ENCODE data around the gene UBQLN1. TPM values are rescaled to one million over a fixed set of nuclear protein-coding genes. Genes with fewer than 3 reads are reported as not detected.
"Not testable (repeated sequence)": the region's sequence is repeated elsewhere in the genome, so short reads cannot be mapped to it uniquely, and the experiment has no call there.

The UBQLN1 gene
- 85.2 TPM for total RNA-seq
- long read RNA-seq, full-length matches to known transcripts: 43 of 54 reads
- long read RNA-seq, partial matches to known transcripts: 3 of 54 reads
- long read RNA-seq, other reads (novel, unspliced or antisense): 8 of 54 reads

GRCh38 chr9:83707768-83708514 is at the start of gene UBQLN1:
UBQLN1 (minus strand) TSS chr9:83707958; CDS start chr9:83707679, 279 bp downstream.
- intact Hi-C loops (cut with micrococcal nuclease): no loop called here
- DNase-seq (peak; percentile 96), ATAC-seq (peak; percentile 97)

DNA sequence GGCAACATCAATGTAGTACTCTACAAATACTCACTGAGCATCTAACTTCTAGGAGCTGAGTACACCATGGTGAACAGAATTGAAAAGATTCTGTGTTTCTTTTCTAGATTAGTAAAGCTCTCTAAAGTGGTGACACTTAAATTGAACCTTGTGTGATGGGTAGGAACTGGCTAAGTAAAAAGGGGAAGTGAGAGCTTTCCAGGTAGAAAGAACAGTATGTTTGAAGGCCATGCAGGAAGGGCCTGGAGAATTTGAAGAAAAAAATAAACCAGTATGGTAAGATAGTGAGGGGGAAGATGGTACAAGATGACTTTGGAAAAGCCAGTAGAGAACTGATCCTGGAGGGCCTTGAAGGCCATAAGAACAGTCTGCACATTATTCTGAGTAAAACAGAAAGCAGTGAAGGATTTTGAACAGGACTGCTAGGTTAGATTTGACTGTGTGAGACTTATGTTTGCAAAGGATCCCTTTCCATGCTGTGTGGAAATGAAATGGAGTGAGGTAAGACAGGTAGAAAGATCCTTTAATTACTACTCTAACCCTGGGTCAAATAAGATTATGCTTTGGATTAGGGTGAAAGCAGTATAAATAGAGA is 46.7 kb upstream of the UBQLN1 start:
- DNase-seq (no peak), ATAC-seq (no peak)
- intact Hi-C loops (cut with micrococcal nuclease): no loop called here

- intact Hi-C loops (cut with micrococcal nuclease): no loop called here
- ATAC-seq: no peak
- DNase-seq: no peak
These were observed 41.9 kb upstream of the UBQLN1 start for GRCh38 chr9:83749706-83750105.

DNA sequence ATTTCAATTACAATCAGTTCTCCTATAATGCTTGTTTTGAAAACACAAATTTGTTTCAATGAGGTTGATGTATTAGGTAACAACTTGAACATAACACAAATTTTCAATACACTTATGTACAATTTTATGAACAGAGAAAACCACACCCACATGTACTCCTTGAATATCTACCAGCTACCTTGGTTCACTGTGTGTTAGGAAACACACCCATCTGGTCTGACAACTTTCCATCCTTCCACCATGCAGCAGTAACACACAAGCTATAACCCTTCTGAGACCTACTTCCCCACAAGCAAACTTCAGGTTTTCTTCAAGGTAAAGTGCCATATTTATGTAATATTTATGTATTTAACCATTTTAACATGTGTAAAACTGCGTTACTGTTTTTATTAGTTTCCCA is 36.4 kb upstream of the UBQLN1 start:
- ATAC-seq (no peak), DNase-seq (no peak)
- intact Hi-C loops (cut with micrococcal nuclease): no loop called here

GRCh38 chr9:83733739-83734138 is 26.0 kb upstream of the UBQLN1 start:
- intact Hi-C loops (cut with micrococcal nuclease): no loop called here
- DNase-seq (no peak), ATAC-seq (no peak)

- ATAC-seq; intact Hi-C loops (cut with micrococcal nuclease); DNase-seq: not testable (repeated sequence)
These were observed 21.0 kb upstream of the UBQLN1 start for GRCh38 chr9:83728591-83729368.

- no peak for DNase-seq
- no peak for ATAC-seq
- intact Hi-C loops (cut with micrococcal nuclease): no loop called here
These were observed 16.7 kb upstream of the UBQLN1 start for GRCh38 chr9:83724436-83724835.

GRCh38 chr9:83722726-83723495 is 15.2 kb upstream of the UBQLN1 start:
- intact Hi-C loops (cut with micrococcal nuclease): no loop called here
- no peak for DNase-seq
- no peak for ATAC-seq

DNA sequence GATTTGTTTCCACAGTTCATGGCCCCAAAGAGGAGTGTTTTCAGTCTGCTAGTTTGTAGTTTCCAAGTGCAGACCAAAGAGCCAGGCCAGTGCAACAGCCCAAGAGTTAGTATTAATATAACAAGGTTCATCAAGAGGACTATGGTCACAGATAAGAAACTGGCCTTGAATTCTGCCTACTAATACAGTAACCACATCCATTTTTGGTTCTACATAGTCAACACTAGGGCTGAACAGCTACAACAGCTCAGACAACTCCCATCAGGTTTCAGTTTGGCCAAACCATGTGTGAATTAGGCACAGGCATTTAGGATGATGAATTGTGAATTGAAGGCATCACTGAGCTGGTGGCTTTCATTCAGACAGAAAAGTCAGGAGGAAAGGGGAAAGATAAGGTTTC is 13.8 kb upstream of the UBQLN1 start:
- DNase-seq (no peak), ATAC-seq (no peak)
- intact Hi-C loops (cut with micrococcal nuclease): no loop called here

- ATAC-seq: no peak
These were observed 8.0 kb upstream of the UBQLN1 start for GRCh38 chr9:83715794-83716193.

GRCh38 chr9:83715221-83715620 is 7.5 kb upstream of the UBQLN1 start:
- intact Hi-C loops (cut with micrococcal nuclease): no loop called here
- ATAC-seq: no peak
- DNase-seq: no peak

More at GRCh38 chr9:83715794-83716193, 8.0 kb upstream of the UBQLN1 start:
- no peak for DNase-seq
- intact Hi-C loops (cut with micrococcal nuclease): no loop called here

DNA sequence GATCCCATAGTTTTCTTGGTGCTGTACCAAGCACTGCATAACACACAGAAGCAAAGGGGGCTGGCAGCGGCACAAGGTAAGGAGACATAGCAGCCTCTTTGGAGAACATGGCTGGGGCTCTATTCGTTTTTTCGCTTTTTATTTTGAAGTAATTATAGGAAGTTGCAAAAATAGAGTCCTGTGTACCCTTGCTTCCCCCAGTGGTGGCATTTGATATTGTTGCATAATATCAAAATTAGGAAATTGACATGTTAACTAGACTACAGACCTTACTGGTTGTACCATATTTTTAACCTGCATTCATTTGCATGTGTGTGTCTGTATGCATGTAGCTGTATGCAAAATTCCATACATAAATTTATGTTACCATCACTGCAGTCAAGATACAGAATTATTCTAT is 6.6 kb upstream of the UBQLN1 start:
- no peak for ATAC-seq
- DNase-seq: no peak
- intact Hi-C loops (cut with micrococcal nuclease): no loop called here

GRCh38 chr9:83708515-83709158 is 879 bp upstream of the UBQLN1 start:
- DNase-seq: peak; percentile 78
- ATAC-seq: peak; percentile 67
- intact Hi-C loops (cut with micrococcal nuclease): no loop called here

- ATAC-seq: peak; percentile 79
- DNase-seq: no peak
- intact Hi-C loops (cut with micrococcal nuclease): no loop called here
These were observed 315 bp downstream of the UBQLN1 start for GRCh38 chr9:83707518-83707767.

DNA sequence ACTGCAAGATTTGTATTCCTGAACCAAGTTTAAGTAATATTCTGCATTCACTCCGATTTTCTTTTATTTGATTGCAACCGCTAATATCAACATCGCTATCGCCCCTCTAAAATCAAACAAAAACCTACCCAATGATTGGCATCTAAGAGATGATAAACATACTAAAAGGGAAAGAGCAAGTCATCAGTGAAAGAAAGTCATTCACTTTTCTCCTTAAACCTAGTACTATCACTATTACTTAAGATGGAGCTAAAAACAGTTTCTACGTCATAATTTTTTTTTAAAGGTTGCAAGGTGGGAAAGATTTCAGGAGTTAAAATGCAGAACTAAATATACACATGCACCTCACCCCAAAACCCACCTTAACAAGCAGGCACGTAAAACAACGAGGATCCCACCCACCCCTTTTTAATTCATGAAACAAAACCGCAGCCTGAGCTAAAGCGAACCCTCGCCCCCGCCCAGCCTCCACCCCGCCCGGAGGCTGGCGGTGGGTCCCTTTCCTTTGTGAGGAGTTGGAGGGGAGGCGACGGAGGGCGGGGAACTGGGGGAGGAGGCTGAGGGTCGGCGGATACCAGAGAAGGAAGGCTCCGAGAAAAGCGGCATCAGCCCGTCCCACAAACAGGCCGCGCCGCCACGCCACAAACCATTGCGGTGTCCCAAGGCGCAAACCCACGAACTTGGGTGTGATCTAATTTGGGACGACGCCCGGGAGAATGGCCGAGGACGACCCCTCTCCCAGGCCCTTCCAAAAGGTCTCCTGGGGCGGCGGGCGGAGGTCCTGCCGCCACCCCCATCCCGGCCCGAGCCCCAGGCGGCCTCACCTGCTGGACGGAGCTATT is 861 bp downstream of the UBQLN1 start:
- peak; percentile 57 for DNase-seq
- ATAC-seq: peak; percentile 15
- intact Hi-C loops (cut with micrococcal nuclease): no loop called here

DNA sequence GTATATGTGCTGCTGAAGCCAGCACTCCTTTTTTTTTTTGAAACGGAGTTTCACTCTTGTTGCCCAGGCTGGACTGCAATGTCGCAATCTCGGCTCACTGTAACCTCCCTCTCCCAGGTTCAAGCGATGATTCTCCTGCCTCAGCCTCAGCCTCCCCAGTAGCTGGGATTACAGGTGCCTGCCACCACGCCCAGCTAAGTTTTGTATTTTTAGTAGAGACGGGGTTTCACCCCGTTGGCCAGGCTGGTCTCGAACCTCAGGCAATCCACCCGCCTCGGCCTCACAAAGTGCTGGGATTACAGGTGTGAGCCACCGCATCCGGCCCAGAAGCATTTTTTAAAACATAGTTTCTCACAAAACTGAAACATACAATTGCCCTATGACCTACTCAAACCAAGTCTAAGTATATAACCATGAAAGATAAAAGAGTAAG is 2.5 kb downstream of the UBQLN1 start:
- intact Hi-C loops (cut with micrococcal nuclease); DNase-seq; ATAC-seq: not testable (repeated sequence)

GRCh38 chr9:83701769-83702168 is 6.0 kb downstream of the UBQLN1 start:
- intact Hi-C loops (cut with micrococcal nuclease): no loop called here
- ATAC-seq: peak; percentile 23
- no peak for DNase-seq

GRCh38 chr9:83701286-83701685 is 6.5 kb downstream of the UBQLN1 start:
- DNase-seq (no peak), ATAC-seq (no peak)
- intact Hi-C loops (cut with micrococcal nuclease): no loop called here

All from left ventricle myocardium superior (tissue), 1 donor.